Chondrocyte (in vitro differentiated cells): ENCODE data around the gene MOCS1. TPM values are rescaled to one million over a fixed set of nuclear protein-coding genes. Genes with fewer than 3 reads are reported as not detected.

Experiments
- DNase-seq: peaks from one replicate; pipeline ENCODE4 v3.0.0; 2021; ENCODE audit warnings: mixed read lengths, low spot score
- H3K27ac Mint-ChIP-seq: one replicate; pipeline ENCODE4 v1.8.0; 2021; ENCODE audit warnings: mild to moderate bottlenecking, moderate library complexity, mixed read lengths; ENCODE audit not compliant: unreplicated experiment
- H3K27me3 Mint-ChIP-seq: 2 replicates; pipeline ENCODE4 v1.8.0; 2021; ENCODE audit warnings: low read depth, mixed read lengths
- H3K36me3 Mint-ChIP-seq: 2 replicates; pipeline ENCODE4 v1.8.0; 2021; ENCODE audit warnings: low read depth, mixed read lengths
- H3K4me1 Mint-ChIP-seq: 2 replicates; pipeline ENCODE4 v1.8.0; 2021; ENCODE audit warnings: low read depth, mild to moderate bottlenecking, mixed read lengths
- H3K4me3 Mint-ChIP-seq: one replicate; pipeline ENCODE4 v1.8.0; 2021; ENCODE audit warnings: mild to moderate bottlenecking, moderate library complexity, mixed read lengths; ENCODE audit not compliant: unreplicated experiment
- H3K9me3 Mint-ChIP-seq: 2 replicates; pipeline ENCODE4 v1.8.0; 2021; ENCODE audit warnings: low read depth, mixed read lengths
- CTCF ChIP-seq: fragments of 200-600 bp; sonication (generic); IDR thresholded peaks from 2 replicates; pipeline ENCODE4 v1.5.0; 2021; ENCODE audit warnings: antibody characterized with exemption, mild to moderate bottlenecking, moderate library complexity
- total RNA-seq: library from RNA; stranded (reverse); gene quantifications from 3 replicates; pipeline ENCODE4 v1.2.1, GENCODE V29; 2021

Gene MOCS1
- total RNA-seq, 1 donor from 2014 or later: 35.2 TPM

- DNase-seq: peak; percentile 65
- TF ChIP-seq CTCF: no peak
- Mint-ChIP-seq H3K4me1 (peaks cover 10% of the 10 kb centered on the region), H3K4me3 (no peak overlapping the region), H3K27me3 (no peaks in the 10 kb centered on the region), H3K36me3 (peaks cover 19% of the 10 kb centered on the region), H3K9me3 (no peaks in the 10 kb centered on the region), H3K27ac (peak overlapping the region; percentile 66)
These were observed 42.9 kb downstream of the MOCS1 start for GRCh38 chr6:39891353-39891752.

- Mint-ChIP-seq H3K4me3 (no peak overlapping the region), H3K27me3 (no peaks in the 10 kb centered on the region), H3K9me3 (no peaks in the 10 kb centered on the region), H3K27ac (no peak overlapping the region), H3K36me3 (peaks cover 27% of the 10 kb centered on the region), H3K4me1 (peaks cover 10% of the 10 kb centered on the region)
- TF ChIP-seq CTCF: peak; percentile 19
- no peak for DNase-seq
These were observed 45.0 kb downstream of the MOCS1 start for GRCh38 chr6:39889229-39889628.

- TF ChIP-seq CTCF: no peak
- no peak for DNase-seq
- H3K36me3 Mint-ChIP-seq: peaks cover 30% of the 10 kb centered on the region
- peak overlapping the region; percentile 98 for H3K27ac Mint-ChIP-seq
- no peaks in the 10 kb centered on the region for H3K27me3 Mint-ChIP-seq
- H3K9me3 Mint-ChIP-seq: no peaks in the 10 kb centered on the region
- H3K4me3 Mint-ChIP-seq: peak overlapping the region; percentile 22
- peaks cover 10% of the 10 kb centered on the region for H3K4me1 Mint-ChIP-seq
These were observed 46.4 kb downstream of the MOCS1 start for GRCh38 chr6:39887692-39888450.

- H3K4me3 Mint-ChIP-seq: no peak overlapping the region
- no peak for DNase-seq
- H3K4me1 Mint-ChIP-seq: peaks cover 1% of the 10 kb centered on the region
- H3K27ac Mint-ChIP-seq: peak overlapping the region; percentile 98
- no peak for TF ChIP-seq CTCF
- H3K27me3 Mint-ChIP-seq: no peaks in the 10 kb centered on the region
- H3K9me3 Mint-ChIP-seq: no peaks in the 10 kb centered on the region
- peaks cover 24% of the 10 kb centered on the region for H3K36me3 Mint-ChIP-seq
These were observed 47.4 kb downstream of the MOCS1 start for GRCh38 chr6:39886871-39887270.

- DNase-seq: no peak
- Mint-ChIP-seq H3K4me1 (no peaks in the 10 kb centered on the region), H3K27me3 (no peaks in the 10 kb centered on the region), H3K4me3 (no peak overlapping the region), H3K9me3 (no peaks in the 10 kb centered on the region), H3K27ac (no peak overlapping the region), H3K36me3 (peaks cover 25% of the 10 kb centered on the region)
- TF ChIP-seq CTCF: no peak
These were observed 48.6 kb downstream of the MOCS1 start for GRCh38 chr6:39885691-39886090.
